Neural cell (in vitro differentiated cells): ENCODE data around the gene CMC1. TPM values are rescaled to one million over a fixed set of nuclear protein-coding genes. Genes with fewer than 3 reads are reported as not detected.

Experiments used
- H2AFZ ChIP-seq: fragments of 200-600, 300-800 bp; sonication (generic), shearing (Covaris generic); 2 replicates; pipeline ENCODE4 v1.6.0; 2014; ENCODE audit warnings: low read depth, mild to moderate bottlenecking, antibody characterized with exemption, low read length, moderate library complexity
- H3F3A ChIP-seq: fragments of 200-600 bp; shearing (Covaris generic); 2 replicates; pipeline ENCODE4 v1.6.1; 2016; ENCODE audit warnings: mild to moderate bottlenecking, moderate library complexity, mixed read lengths, antibody characterized with exemption, low read length; ENCODE audit not compliant: insufficient read depth, poor library complexity, severe bottlenecking
- H3K27ac ChIP-seq: fragments of 200-600, 300-800 bp; sonication (generic), shearing (Covaris generic); 2 replicates; pipeline ENCODE4 v1.5.1; 2014; ENCODE audit warnings: mild to moderate bottlenecking, low read length, moderate library complexity
- H3K27me3 ChIP-seq: fragments of 300-800, 200-600 bp; sonication (generic), shearing (Covaris generic); 2 replicates; pipeline ENCODE4 v1.6.0; 2014; ENCODE audit warnings: mild to moderate bottlenecking, low read depth, low read length, moderate library complexity; ENCODE audit not compliant: insufficient read depth
- H3K36me3 ChIP-seq: fragments of 300-800, 200-600 bp; sonication (generic), shearing (Covaris generic); 2 replicates; pipeline ENCODE4 v1.5.1; 2014; ENCODE audit warnings: mild to moderate bottlenecking, antibody characterized with exemption, low read length, moderate library complexity; ENCODE audit not compliant: insufficient read depth
- H3K4me2 ChIP-seq: fragments of 300-800, 200-600 bp; sonication (generic), shearing (Covaris generic); 2 replicates; pipeline ENCODE4 v1.6.0; 2014; ENCODE audit warnings: mild to moderate bottlenecking, low read length
- H3K4me3 ChIP-seq: fragments of 300-800, 200-600 bp; sonication (generic), shearing (Covaris generic); 2 replicates; pipeline ENCODE4 v1.5.1; 2014; ENCODE audit warnings: mild to moderate bottlenecking, low read length, moderate library complexity
- H3K79me2 ChIP-seq: fragments of 200-600 bp; shearing (Covaris generic); replicated peaks from 2 replicates; pipeline ENCODE4 v1.6.0; 2014; ENCODE audit warnings: mild to moderate bottlenecking, low read length, moderate library complexity; ENCODE audit not compliant: insufficient read depth
- H3K9ac ChIP-seq: fragments of 300-800, 200-600 bp; sonication (generic), shearing (Covaris generic); 2 replicates; pipeline ENCODE4 v1.6.1; 2016; ENCODE audit warnings: mild to moderate bottlenecking, low read length, mixed read lengths
- H3K9me2 ChIP-seq: fragments of 200-600 bp; shearing (Covaris generic); 2 replicates; pipeline ENCODE4 v1.6.1; 2016; ENCODE audit warnings: mild to moderate bottlenecking, low read length, mixed read lengths; ENCODE audit not compliant: insufficient read depth
- H3K9me3 ChIP-seq: fragments of 200-600, 300-800 bp; sonication (generic), shearing (Covaris generic); 2 replicates; pipeline ENCODE4 v1.6.1; 2016; ENCODE audit warnings: mild to moderate bottlenecking, mixed run types, low read length, moderate library complexity, mixed read lengths
- H4K20me1 ChIP-seq: fragments of 200-600 bp; shearing (Covaris generic); 2 replicates; pipeline ENCODE4 v1.6.1; 2016; ENCODE audit warnings: mild to moderate bottlenecking, mixed run types; ENCODE audit not compliant: insufficient read depth
- EP300 ChIP-seq: fragments of 450-650 bp; conservative IDR thresholded peaks from 2 replicates; pipeline ENCODE4 v1.6.1; 2014; ENCODE audit warnings: antibody characterized with exemption, mild to moderate bottlenecking, moderate library complexity; ENCODE audit not compliant: poor library complexity, severe bottlenecking
- EZH2 ChIP-seq: fragments of 200-600, 300-800 bp; shearing (Covaris generic), sonication (generic); IDR thresholded peaks from 2 replicates; pipeline ENCODE4 v1.6.1; 2014; ENCODE audit warnings: antibody characterized with exemption, low read length, borderline replicate concordance, mild to moderate bottlenecking; ENCODE audit not compliant: insufficient read depth, poor library complexity, severe bottlenecking
- MXI1 ChIP-seq: fragments of 450-650 bp; conservative IDR thresholded peaks from 2 replicates; pipeline ENCODE4 v1.6.1; 2014; ENCODE audit warnings: antibody characterized with exemption, mild to moderate bottlenecking; ENCODE audit not compliant: poor library complexity, severe bottlenecking
- POLR2AphosphoS5 ChIP-seq: IDR thresholded peaks from 2 replicates; pipeline ENCODE4 v1.6.1; 2012
- RAD21 ChIP-seq: fragments of 450-650 bp; conservative IDR thresholded peaks from 2 replicates; pipeline ENCODE4 v1.6.1; 2014; ENCODE audit warnings: antibody characterized with exemption, mild to moderate bottlenecking, moderate library complexity
- SMC3 ChIP-seq: fragments of 450-650 bp; conservative IDR thresholded peaks from 2 replicates; pipeline ENCODE4 v1.6.1; 2014; ENCODE audit warnings: antibody characterized with exemption, mild to moderate bottlenecking, moderate library complexity; ENCODE audit not compliant: poor library complexity
- TAF1 ChIP-seq: IDR thresholded peaks from 2 replicates; pipeline ENCODE4 v1.6.1; 2012; ENCODE audit warnings: low read depth
- polyA plus RNA-seq: library from polyadenylated mRNA; depleted of rRNA; stranded (reverse); fragments of >200 nt; gene quantifications from 2 replicates; pipeline ENCODE4 v1.2.3, GENCODE V29; 2014
- TF ChIP-seq, protein P1 (sequence below): fragments of 450-650 bp; IDR thresholded peaks from 2 replicates; pipeline ENCODE4 v1.5.1; 2014; ENCODE audit warnings: antibody characterized with exemption, mild to moderate bottlenecking, moderate library complexity; ENCODE audit not compliant: poor library complexity, severe bottlenecking
- TF ChIP-seq, protein P2 (sequence below): IDR thresholded peaks from 2 replicates; pipeline ENCODE4 v1.6.1; 2012; ENCODE audit warnings: borderline replicate concordance

The CMC1 gene
- polyA plus RNA-seq, 1 donor from 2014 or later = 8.7 TPM

DNA sequence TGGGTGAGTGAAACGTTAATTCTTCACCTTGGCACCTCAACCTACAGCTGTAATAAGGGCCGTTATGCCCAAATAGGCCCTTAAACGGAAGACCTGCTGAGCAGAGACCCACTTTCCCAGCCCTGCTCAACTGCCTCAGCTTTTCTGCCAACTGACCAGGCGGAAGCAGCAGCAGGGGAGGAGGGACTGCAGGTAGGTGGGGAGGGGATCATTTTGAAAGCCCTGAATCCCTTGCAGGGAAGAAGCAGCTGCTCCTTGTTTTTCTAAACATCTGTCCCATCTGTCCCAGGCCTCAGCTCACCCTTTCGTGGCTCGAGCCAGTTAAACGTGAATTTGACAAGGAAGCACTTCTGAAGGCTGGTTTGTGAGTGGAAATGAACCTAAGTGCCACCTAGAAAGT, 978 bp upstream of the CMC1 start:
- peak overlapping the region; percentile 83 for H3K4me3 ChIP-seq
- H4K20me1 ChIP-seq = no peaks in the 10 kb centered on the region
- H3K9me3 ChIP-seq = no peaks in the 10 kb centered on the region
- H3K27me3 ChIP-seq = no peaks in the 10 kb centered on the region
- H2AFZ ChIP-seq = peak overlapping the region; percentile 92
- TF ChIP-seq, protein P1, sequence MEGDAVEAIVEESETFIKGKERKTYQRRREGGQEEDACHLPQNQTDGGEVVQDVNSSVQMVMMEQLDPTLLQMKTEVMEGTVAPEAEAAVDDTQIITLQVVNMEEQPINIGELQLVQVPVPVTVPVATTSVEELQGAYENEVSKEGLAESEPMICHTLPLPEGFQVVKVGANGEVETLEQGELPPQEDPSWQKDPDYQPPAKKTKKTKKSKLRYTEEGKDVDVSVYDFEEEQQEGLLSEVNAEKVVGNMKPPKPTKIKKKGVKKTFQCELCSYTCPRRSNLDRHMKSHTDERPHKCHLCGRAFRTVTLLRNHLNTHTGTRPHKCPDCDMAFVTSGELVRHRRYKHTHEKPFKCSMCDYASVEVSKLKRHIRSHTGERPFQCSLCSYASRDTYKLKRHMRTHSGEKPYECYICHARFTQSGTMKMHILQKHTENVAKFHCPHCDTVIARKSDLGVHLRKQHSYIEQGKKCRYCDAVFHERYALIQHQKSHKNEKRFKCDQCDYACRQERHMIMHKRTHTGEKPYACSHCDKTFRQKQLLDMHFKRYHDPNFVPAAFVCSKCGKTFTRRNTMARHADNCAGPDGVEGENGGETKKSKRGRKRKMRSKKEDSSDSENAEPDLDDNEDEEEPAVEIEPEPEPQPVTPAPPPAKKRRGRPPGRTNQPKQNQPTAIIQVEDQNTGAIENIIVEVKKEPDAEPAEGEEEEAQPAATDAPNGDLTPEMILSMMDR = no peak
- TF ChIP-seq, protein P2, sequence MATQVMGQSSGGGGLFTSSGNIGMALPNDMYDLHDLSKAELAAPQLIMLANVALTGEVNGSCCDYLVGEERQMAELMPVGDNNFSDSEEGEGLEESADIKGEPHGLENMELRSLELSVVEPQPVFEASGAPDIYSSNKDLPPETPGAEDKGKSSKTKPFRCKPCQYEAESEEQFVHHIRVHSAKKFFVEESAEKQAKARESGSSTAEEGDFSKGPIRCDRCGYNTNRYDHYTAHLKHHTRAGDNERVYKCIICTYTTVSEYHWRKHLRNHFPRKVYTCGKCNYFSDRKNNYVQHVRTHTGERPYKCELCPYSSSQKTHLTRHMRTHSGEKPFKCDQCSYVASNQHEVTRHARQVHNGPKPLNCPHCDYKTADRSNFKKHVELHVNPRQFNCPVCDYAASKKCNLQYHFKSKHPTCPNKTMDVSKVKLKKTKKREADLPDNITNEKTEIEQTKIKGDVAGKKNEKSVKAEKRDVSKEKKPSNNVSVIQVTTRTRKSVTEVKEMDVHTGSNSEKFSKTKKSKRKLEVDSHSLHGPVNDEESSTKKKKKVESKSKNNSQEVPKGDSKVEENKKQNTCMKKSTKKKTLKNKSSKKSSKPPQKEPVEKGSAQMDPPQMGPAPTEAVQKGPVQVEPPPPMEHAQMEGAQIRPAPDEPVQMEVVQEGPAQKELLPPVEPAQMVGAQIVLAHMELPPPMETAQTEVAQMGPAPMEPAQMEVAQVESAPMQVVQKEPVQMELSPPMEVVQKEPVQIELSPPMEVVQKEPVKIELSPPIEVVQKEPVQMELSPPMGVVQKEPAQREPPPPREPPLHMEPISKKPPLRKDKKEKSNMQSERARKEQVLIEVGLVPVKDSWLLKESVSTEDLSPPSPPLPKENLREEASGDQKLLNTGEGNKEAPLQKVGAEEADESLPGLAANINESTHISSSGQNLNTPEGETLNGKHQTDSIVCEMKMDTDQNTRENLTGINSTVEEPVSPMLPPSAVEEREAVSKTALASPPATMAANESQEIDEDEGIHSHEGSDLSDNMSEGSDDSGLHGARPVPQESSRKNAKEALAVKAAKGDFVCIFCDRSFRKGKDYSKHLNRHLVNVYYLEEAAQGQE = no peak
- no peak for TF ChIP-seq TAF1
- TF ChIP-seq EZH2 = no peak
- no peak for TF ChIP-seq SMC3
- no peak for TF ChIP-seq EP300
- TF ChIP-seq POLR2AphosphoS5 = no peak
- no peaks in the 10 kb centered on the region for H3K36me3 ChIP-seq
- H3K4me2 ChIP-seq = peak overlapping the region; percentile 69
- no peaks in the 10 kb centered on the region for H3K9me2 ChIP-seq
- no peak overlapping the region for H3K27ac ChIP-seq
- no peak overlapping the region for H3K9ac ChIP-seq
- no peaks in the 10 kb centered on the region for H3K79me2 ChIP-seq
- no peaks in the 10 kb centered on the region for H3F3A ChIP-seq

DNA sequence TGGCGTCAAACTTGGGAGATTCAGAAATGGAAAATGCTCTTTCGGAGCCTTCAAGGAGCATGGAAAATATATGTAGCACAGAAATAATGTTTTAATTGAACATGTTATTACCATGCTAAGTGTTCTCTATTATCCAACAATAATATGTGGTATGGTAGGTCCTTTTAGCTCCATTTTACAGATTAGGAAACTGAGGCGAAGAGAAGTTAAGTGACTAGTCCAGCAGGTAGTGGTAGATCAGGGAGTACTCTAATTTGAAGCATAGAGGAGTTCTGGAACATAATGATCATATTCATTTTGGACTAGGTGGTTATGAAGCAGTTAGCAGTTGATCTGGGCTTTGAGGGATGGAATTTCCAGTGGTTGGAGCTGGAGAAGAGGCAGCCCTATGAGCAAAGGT, 1.1 kb downstream of the CMC1 start:
- Histone ChIP-seq H2AFZ (peak overlapping the region; percentile 92), H3F3A (no peaks in the 10 kb centered on the region), H3K4me2 (peak overlapping the region; percentile 81), H3K36me3 (no peaks in the 10 kb centered on the region), H3K27me3 (no peaks in the 10 kb centered on the region), H3K9ac (no peak overlapping the region), H3K4me3 (peak overlapping the region; percentile 83), H3K79me2 (no peaks in the 10 kb centered on the region), H3K9me2 (no peaks in the 10 kb centered on the region), H3K9me3 (no peaks in the 10 kb centered on the region), H4K20me1 (no peaks in the 10 kb centered on the region), H3K27ac (no peak overlapping the region)
- TF ChIP-seq SMC3 (no peak), MXI1 (no peak), TAF1 (no peak), POLR2AphosphoS5 (no peak), RAD21 (no peak), EZH2 (no peak), EP300 (no peak)
- TF ChIP-seq, protein P2 = no peak
- TF ChIP-seq, protein P1 = no peak
